ENCODE data around the gene EPGN. TPM values are rescaled to one million over a fixed set of nuclear protein-coding genes. Genes with fewer than 3 reads are reported as not detected.

EPGN gene
- total and polyA plus RNA-seq, 2 of the 8 experiments (the other 6 are each of a cell fraction or from before 2014, with no cell fraction given): not detected

DNA sequence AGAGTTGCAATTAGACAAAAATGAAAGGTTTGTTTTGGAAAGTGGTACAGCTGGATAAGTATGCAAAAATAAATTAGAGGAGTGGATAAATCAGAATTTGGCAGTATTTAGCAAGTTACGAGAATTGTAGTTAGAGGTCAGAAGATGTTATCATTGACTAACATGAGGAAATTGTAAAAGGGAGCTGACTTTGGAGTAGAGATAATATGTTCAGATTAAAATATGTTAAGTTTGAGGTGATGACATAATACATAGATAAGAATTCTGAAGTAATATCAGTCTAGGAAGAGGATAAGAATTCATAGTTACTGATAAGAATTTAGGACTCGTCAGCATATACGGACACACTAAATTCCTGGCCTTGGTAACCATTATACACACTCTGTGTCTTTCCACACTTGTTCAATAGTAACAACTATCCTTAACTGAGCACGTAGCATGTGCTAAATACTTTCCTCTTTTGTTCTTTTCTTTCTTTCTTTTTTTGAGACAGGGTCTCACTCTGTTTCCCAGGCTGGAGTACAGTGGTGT lies 4.1 kb upstream of the EPGN start (continued):
- TF ChIP-seq JUND (IDR thresholded peaks at IDR 0.05; ENCODE audit: low read length) (no peak), KDM1A (IDR thresholded peaks at IDR 0.05; ENCODE audit: borderline replicate concordance, low read length) (no peak), KDM5A (IDR thresholded peaks at IDR 0.05; ENCODE audit: low read length) (no peak), TAF7 (optimal IDR thresholded peaks at IDR 0.05; ENCODE audit: borderline replicate concordance, low read depth, low read length) (no peak)

All from H1 (cell line).